Ishikawa (cell line): ENCODE data around the gene ZNF460.

Source experiments
- CEBPB ChIP-seq: IDR thresholded peaks from 2 replicates; pipeline ENCODE4 v1.6.1; 2012
- CREB1 ChIP-seq: IDR thresholded peaks from 2 replicates; pipeline ENCODE4 v1.6.1; 2012; ENCODE audit warnings: low read depth
- EGR1 ChIP-seq: IDR thresholded peaks from 2 replicates; pipeline ENCODE4 v1.6.1; 2012
- EP300 ChIP-seq: IDR thresholded peaks from 2 replicates; pipeline ENCODE4 v1.6.1; 2012; ENCODE audit warnings: borderline replicate concordance
- FOXM1 ChIP-seq: IDR thresholded peaks from 2 replicates; pipeline ENCODE4 v1.6.1; 2012; ENCODE audit warnings: low read depth, borderline replicate concordance
- NFIC ChIP-seq: IDR thresholded peaks from 2 replicates; pipeline ENCODE4 v1.6.1; 2012
- RAD21 ChIP-seq: IDR thresholded peaks from 2 replicates; pipeline ENCODE4 v1.6.1; 2012; ENCODE audit warnings: low read depth
- TAF1 ChIP-seq: IDR thresholded peaks from 2 replicates; pipeline ENCODE4 v1.6.1; 2012; ENCODE audit warnings: low read depth, mild to moderate bottlenecking
- TCF12 ChIP-seq: IDR thresholded peaks from 2 replicates; pipeline ENCODE4 v1.6.1; 2012; ENCODE audit warnings: low read depth
- TEAD4 ChIP-seq: IDR thresholded peaks from 2 replicates; pipeline ENCODE4 v1.6.1; 2012
- YY1 ChIP-seq: IDR thresholded peaks from 2 replicates; pipeline ENCODE4 v1.6.1; 2012; ENCODE audit warnings: low read depth
- ZBTB7A ChIP-seq: IDR thresholded peaks from 2 replicates; pipeline ENCODE4 v1.6.1; 2012; ENCODE audit warnings: low read depth
- TF ChIP-seq, protein P1 (sequence below): IDR thresholded peaks from 2 replicates; pipeline ENCODE4 v1.6.1; 2012
- TF ChIP-seq, protein P2 (sequence below): IDR thresholded peaks from 2 replicates; pipeline ENCODE4 v1.6.1; 2012
- TF ChIP-seq, protein P3 (sequence below): IDR thresholded peaks from 2 replicates; pipeline ENCODE4 v1.6.1; 2012; ENCODE audit warnings: low read depth, mild to moderate bottlenecking

ZNF460 gene

DNA sequence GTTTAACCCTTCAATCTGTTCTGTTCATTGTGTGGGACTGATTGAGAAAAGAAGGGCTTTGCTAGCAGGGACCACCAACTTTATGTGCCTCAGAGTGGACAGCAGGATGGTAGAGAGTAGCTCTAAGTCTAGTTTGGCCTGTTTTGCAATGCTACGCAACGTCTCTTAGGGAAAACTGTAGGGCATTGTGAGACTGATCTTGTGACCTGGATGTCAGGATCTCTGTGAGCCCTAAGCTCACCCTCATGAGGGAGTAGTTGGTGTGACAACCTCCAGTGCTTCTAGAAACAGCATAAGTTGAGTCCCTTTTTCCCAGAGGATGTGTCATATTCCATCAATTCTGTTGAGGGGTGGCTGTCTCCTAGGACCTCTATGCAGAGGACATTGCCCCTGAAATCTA, 30.5 kb downstream of the ZNF460 start:
- TF ChIP-seq TEAD4 = no peak
- TF ChIP-seq YY1 = no peak
- no peak for TF ChIP-seq ZBTB7A
- no peak for TF ChIP-seq EGR1
- TF ChIP-seq, protein P1, sequence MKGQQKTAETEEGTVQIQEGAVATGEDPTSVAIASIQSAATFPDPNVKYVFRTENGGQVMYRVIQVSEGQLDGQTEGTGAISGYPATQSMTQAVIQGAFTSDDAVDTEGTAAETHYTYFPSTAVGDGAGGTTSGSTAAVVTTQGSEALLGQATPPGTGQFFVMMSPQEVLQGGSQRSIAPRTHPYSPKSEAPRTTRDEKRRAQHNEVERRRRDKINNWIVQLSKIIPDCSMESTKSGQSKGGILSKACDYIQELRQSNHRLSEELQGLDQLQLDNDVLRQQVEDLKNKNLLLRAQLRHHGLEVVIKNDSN = no peak
- no peak for TF ChIP-seq CREB1
- no peak for TF ChIP-seq RAD21
- no peak for TF ChIP-seq FOXM1
- no peak for TF ChIP-seq EP300
- TF ChIP-seq TCF12 = no peak
- TF ChIP-seq, protein P2, sequence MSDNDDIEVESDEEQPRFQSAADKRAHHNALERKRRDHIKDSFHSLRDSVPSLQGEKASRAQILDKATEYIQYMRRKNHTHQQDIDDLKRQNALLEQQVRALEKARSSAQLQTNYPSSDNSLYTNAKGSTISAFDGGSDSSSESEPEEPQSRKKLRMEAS = no peak
- TF ChIP-seq TAF1 = no peak
- no peak for TF ChIP-seq NFIC
- TF ChIP-seq CEBPB = no peak
- TF ChIP-seq, protein P3, sequence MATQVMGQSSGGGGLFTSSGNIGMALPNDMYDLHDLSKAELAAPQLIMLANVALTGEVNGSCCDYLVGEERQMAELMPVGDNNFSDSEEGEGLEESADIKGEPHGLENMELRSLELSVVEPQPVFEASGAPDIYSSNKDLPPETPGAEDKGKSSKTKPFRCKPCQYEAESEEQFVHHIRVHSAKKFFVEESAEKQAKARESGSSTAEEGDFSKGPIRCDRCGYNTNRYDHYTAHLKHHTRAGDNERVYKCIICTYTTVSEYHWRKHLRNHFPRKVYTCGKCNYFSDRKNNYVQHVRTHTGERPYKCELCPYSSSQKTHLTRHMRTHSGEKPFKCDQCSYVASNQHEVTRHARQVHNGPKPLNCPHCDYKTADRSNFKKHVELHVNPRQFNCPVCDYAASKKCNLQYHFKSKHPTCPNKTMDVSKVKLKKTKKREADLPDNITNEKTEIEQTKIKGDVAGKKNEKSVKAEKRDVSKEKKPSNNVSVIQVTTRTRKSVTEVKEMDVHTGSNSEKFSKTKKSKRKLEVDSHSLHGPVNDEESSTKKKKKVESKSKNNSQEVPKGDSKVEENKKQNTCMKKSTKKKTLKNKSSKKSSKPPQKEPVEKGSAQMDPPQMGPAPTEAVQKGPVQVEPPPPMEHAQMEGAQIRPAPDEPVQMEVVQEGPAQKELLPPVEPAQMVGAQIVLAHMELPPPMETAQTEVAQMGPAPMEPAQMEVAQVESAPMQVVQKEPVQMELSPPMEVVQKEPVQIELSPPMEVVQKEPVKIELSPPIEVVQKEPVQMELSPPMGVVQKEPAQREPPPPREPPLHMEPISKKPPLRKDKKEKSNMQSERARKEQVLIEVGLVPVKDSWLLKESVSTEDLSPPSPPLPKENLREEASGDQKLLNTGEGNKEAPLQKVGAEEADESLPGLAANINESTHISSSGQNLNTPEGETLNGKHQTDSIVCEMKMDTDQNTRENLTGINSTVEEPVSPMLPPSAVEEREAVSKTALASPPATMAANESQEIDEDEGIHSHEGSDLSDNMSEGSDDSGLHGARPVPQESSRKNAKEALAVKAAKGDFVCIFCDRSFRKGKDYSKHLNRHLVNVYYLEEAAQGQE = no peak

DNA sequence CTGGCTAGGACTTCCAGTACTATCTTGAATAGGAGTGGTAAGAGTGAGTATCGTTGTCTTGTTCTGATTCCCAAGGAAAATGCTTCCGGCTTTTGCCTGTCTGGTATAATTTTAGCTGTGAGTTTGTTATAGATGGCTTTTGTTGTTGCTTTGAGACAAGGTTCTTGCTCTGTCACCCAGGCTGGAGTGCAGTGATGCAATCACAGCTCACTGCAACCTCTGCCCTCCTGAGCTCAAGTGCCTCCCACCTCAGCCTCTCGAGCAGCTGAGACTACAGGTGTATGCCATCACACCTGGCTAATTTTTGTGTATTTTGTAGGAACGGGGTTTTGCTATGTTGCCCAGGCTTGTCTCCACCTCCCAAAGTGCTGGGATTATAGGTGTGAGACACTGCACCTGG, 33.9 kb downstream of the ZNF460 start:
- no peak for TF ChIP-seq ZBTB7A
- no peak for TF ChIP-seq EP300
- no peak for TF ChIP-seq TEAD4
- no peak for TF ChIP-seq TAF1
- no peak for TF ChIP-seq FOXM1
- no peak for TF ChIP-seq CREB1
- TF ChIP-seq CEBPB = no peak

DNA sequence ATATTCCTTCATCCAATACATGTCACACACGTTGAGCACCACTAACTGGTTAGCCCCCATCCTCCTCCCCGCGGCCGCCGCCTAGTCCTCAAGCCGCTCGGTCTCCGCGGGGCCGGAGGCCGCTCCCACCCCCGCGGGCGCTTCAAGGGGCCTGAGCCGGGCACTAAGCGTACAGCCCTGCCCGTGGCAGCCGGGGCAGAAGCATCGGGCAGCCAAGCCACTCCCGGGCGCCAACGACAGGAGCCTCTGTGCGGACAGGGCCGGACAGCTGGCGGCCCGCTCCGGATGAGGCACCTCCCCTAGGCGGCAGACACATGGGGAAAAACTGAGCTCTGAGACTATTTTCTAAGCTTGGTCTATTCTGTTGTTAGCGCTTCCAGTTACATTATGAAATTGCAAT, 37.2 kb downstream of the ZNF460 start:
- TF ChIP-seq TEAD4 (no peak), TAF1 (no peak), EP300 (no peak), YY1 (no peak), EGR1 (no peak), NFIC (no peak), ZBTB7A (no peak), RAD21 (no peak), CREB1 (no peak), CEBPB (no peak), FOXM1 (no peak), TCF12 (no peak)
- TF ChIP-seq, protein P3 = no peak
- TF ChIP-seq, protein P2 = no peak
- TF ChIP-seq, protein P1 = no peak

DNA sequence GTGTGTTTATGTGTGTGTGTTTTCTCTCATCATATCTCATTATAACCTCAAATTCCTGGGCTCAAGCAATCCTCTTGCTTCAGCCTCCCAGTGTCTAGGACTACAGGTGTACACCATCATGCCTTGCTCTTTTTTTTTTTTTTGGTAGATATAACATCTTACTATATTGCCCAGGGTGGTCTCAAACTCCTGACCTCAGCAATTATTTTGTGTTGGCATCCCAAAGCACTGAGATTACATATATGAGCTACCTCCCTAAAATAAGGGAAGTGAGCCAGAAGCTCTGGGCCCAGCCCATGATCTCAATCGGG, 39.5 kb downstream of the ZNF460 start:
- TF ChIP-seq CEBPB (no peak), EGR1 (no peak), EP300 (no peak), TEAD4 (no peak), TCF12 (no peak), RAD21 (no peak), CREB1 (no peak), YY1 (no peak), TAF1 (no peak), FOXM1 (no peak), NFIC (no peak), ZBTB7A (no peak)
- TF ChIP-seq, protein P2 = no peak
- TF ChIP-seq, protein P1 = no peak
- TF ChIP-seq, protein P3 = no peak
